ENCODE measurements around the gene GAB2.

Gene GAB2

DNA sequence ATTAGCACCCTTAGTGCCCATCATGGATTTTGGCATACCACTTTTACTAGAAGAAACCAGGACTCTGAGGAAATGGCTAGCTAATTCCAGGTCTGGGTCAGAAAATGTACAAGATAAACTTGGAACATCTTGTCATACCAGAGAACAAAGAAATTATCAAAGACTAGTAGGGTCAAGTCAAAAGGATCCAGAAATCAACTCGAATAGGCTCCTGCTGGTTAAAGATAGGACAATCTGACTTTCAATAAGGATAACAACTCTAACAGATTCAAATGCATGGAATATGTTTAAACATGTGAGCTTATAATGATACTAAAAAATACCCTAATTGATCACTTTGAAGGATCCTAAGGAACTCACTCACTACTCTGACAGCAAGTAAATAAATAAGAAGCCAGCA lies 18.9 kb downstream of the GAB2 start:
- DNase-seq, result no peak

GRCh38 chr11:78397398-78397797 lies 20.2 kb downstream of the GAB2 start:
- no peak for DNase-seq

GRCh38 chr11:78395597-78395996 lies 22.0 kb downstream of the GAB2 start:
- no peak for DNase-seq

- DNase-seq, result no peak
These were observed 24.8 kb downstream of the GAB2 start for GRCh38 chr11:78392854-78393253.

DNA sequence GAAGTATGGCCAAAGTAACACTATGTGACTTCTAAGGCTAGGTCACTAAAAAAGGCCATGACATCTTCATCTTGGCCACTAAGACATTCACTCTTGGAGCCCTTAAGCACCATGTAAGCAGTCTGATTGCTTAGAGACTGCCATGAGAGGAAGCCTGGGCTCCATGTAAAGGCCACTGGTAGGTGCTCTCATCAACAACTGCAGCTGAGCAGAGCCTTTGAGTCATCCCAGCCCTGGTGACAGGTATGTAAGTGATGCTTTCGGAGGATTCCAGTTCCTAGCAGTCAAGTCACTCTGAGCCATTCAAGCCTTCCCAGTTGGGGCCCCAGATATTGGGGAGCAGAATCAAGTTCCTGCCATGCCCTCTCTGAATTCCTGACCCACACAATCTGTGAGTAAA lies 26.2 kb downstream of the GAB2 start:
- no peak for DNase-seq

- DNase-seq, result no peak
These were observed 26.8 kb downstream of the GAB2 start for GRCh38 chr11:78390809-78391208.

DNA sequence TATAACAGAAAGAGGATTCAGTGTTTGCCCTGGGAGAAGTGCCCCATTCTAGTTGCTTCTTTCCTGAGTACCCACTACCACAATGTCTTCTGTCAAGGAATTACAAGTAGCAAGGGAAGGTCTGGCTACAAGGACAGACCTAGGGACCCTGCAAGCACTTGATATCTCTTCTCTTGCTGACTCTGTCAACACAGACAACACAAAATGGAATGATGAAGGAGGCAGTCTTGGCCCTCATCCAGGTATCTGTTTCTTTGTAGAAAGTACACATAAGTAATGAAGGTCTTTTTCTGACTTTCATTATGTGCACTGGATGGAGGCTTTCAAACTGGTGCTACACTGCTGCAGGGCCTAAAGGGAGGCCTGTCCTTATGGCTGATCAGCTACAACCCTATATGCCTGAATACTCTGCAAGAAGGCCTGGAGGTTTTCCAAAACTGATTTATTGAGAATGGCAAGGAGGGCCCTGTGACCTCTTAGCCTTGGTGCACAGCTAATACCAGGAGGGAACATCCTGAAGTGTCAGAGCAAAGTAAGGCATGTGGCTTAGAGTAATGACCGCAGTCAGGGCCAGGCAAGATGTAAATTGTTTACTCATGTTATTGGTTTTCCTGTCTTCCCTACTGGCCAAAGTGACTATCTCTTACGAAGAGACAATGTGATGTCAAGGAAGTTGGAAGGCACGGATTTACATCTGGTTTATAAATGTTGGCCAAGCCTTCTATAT lies 31.2 kb downstream of the GAB2 start:
- DNase-seq, result no peak

GRCh38 chr11:78385205-78385604 lies 32.4 kb downstream of the GAB2 start:
- DNase-seq, result no peak

DNA sequence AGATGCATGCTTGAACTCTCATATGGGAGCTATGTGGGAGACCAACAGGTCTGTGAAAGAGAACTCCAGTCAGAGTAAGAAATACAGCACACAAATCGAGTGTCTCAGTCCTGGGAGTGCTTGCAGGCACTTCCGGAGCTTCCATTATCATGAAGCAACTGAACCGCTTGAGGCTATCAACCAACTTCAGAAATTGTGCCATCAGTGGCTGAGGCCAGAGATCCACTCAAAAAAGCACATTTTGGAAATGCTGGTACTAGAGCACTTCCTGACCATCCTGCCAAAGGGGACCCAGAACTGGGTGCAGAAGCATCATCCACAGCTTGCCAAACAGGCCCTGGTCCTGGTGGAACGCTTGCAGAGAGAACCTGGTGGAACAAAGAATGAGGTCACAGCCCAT lies 33.4 kb downstream of the GAB2 start:
- DNase-seq, result no peak

DNA sequence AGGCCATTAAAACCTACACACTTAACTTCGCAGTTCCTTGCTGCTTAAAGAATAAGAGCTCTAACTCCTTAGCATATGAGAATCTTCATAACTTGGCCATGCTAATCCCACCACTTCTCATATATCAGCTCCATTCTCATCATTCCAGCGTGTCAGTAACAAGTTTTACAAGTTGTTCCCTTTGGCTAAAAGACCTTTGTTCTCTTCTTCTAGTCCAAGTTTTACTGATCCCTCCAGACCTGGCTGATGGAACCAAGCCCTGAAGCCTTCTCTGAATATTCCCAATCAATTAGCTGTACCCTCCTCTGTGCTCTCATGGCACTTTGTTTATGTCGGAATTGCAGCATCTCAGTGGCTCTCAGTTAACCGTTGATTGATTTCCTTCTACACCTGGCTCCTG lies 35.8 kb downstream of the GAB2 start:
- DNase-seq, result no peak

DNA sequence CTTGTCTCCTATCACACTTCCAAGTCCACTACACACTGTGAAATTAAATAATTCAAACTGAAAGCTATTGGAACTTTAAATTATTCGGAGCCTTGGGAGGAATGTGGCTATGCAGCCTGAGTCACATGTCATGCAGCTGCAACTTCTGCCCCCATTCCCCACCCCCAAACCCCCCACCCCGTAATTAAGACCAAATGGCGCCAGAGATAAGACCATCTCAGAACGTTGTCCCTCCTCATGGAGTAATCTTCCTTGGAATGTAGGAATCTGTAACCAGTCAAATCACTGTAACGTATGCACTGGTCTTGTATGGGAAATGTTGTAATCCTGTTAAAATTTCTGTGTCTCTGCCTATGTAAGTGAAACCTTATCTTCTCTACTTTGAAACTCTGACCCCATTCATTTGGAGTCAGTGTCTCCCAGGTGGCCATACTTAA lies 37.0 kb downstream of the GAB2 start:
- DNase-seq, result peak; percentile 74

DNA sequence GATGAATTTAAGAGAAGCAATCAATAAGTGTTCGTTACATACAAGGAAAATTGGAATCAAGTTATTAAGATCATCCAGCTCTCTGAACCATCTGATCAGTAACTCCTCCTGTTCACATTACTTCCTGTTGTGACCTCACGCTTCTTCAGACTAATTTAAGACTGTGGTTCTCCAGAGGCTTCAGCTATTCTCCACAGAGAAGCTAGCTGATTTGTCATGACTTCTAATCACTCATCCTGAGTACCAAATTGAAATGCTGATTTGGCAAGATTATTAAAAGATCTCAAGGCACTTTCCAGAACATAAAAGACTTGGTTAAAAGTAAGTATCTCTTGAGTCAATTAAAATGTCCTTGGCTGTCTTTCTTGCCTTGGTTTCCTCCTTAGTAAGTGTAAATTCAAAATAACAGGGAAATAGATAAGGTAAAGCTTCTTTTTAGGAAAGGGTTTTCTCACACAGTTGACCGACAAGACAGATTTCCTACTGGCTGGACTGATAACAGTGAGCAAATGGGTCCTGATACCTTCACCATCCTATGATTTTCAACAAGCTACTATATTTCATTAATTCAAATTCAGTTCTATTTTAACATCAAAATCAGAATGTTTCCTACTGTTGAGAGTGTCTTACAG lies 38.5 kb downstream of the GAB2 start:
- DNase-seq, result no peak

DNA sequence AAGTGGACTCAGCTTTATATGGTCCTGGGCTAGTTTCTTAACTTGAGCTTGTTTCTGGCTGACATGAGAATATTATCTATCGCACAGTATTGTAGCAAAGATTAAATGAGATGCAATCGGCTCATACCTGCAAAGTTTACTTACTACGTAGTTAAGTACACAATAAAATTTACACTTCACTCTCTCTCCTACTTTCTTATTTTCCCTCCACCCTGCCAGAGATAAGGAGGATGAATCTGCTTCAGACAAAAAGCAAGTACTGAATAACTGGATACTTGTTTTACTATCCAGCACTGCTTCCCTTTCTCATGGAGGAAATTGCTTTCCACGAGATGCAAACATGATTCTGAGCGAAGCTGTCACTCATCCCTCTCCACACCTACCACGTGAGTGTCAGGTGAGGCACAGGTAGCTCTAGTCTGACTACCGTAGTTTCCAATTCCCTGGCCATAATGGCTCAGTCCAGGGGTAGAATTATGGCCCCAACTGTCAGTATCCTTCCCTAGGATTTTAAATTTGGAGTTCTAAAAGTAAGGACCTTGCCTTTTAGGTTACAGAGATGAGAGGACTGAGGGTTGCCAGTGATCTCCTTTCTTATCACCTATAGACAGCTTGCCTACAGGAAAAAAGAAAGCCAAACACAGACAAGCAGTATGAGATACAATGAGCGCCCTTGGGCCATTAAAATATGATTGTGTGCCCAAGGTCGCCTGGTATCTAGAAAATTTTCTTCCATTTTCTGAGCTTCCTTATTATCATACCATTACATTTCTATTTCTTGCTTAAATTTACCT lies 39.8 kb downstream of the GAB2 start:
- DNase-seq, result no peak

DNA sequence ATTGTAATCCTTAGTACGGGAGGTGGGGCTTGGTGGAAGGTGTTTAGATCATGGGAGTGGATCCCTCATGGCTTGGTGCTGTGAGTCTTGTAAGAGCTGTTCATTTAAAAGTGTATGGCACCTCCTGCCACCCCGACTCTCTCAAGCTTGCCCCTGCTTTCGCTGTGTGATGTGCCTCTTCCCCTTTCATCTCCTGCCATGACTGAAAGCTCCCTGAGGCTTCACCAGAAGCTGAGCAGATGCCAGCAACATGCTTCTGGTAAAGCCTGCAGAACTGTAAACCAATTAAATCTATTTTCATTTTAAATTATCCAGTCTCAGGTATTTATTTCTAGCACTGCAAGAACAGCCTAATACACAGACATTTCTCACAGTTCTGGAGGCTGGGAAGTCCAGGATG lies 40.8 kb downstream of the GAB2 start:
- no peak for DNase-seq

- DNase-seq, result no peak
These were observed 42.7 kb downstream of the GAB2 start for GRCh38 chr11:78374917-78375316.

DNA sequence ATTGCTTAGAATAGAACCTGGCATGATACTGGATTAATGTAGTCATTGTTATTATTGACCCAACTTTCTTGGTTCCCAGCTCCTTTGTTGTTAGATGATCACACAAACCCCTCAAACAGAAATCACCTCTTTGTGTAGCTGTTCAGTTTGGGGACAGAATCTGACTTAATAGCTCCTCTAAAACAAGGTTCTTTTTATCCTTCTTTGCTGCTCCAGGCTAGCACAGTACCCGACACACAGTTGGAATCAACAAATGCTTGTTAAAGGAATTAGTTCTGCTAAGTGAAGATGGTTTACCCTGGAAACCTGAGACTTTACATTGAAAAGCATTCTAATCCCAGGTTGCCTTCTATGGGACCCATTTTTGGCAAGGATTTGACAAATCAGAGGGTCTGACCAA lies 43.9 kb downstream of the GAB2 start:
- DNase-seq, result no peak

DNA sequence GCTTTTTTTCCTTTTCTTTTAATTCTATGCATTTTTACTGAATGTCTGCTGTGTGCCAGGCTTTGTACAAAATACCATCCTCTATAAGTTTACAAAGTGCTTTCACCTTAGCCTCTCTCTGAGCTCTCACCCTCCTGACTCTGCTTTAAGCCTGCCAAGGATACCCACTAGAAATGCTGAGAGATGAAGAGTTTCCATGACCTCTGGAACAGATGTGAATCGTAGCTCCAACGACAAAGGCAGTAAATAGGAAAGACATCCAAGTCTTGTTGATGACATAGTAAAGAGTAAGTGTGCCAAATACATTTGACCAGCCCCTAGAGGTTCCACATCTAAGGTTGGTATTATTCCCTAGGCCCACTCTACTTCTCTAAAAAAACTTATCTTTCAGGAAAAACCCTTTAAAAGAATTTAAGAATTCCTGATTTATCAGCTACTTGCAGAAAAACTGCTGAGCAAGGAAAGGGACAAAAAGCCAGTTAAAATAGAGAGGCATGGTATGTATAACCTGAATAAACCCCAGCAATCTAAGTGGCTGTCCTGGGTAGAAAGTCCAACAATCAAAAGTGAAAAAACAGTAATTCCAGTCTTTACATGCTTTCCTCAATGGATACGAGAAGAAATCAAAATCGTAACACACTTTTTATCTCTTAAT lies 45.4 kb downstream of the GAB2 start:
- no peak for DNase-seq

DNA sequence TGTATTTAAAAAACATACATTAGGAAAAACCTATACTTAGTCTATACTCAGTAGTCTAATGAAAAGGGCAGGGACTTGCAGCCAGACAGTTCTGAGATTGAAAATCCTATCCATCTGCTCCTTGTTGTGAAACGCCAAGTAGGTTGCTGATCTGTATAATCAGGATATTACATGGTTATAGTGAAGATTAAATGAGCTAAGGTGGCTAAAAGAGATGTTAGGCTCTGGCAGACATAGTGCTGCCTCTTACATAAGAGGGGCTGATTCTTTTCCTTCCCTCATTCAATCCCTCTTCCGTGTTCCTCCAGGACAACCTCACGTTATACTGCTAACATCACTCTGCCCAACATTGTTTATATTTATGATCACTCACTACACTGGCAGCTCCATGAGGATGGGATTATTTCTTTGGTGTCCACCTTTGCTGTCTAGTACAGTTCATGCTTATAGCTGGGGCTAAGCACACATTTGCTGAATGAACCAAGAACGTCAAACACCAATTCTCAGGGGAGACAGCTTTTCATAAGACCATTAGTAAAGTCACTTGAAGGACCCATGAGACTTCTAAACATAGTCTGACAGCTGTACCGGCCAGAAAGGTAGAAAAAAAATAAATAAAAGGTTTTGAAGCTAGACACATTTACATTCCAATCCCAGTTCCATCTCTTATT lies 46.3 kb downstream of the GAB2 start:
- no peak for DNase-seq

GRCh38 chr11:78370406-78371172 lies 47.0 kb downstream of the GAB2 start:
- no peak for DNase-seq

DNA sequence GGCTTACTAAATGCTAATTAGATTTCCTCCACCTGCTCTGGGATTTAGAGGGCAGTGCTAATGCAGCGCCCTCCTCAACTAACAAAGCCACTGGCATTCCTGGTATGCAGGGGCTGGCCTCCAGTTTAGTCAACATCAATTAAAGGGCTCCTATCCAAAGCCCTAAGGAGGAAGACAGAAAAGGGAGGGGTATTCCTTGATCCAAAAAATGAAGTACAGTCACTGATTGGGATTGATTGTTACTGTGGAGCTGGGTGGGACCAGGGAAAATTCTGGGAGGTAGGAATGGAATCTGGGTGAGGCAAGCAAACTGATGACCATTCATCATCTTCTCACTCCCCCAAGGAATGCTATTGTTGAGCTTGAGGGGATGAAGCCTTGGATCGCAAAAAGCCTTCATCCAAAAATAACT lies 52.2 kb downstream of the GAB2 start:
- DNase-seq, result peak; percentile 79

GRCh38 chr11:78364128-78364751 lies 53.4 kb downstream of the GAB2 start:
- no peak for DNase-seq
